Mesenchymal stem cell (in vitro differentiated cells and primary cell): ENCODE results near the gene C4BPB.
A peak's percentile ranks its signal among the peaks of the same experiment; 100 is the strongest.
"Not testable (repeated sequence)": the region's sequence is repeated elsewhere in the genome, so short reads cannot be mapped to it uniquely, and the experiment has no call there.

Experiments used
- DNase-seq: peaks from one replicate; pipeline ENCODE4 v3.0.0-alpha.2; 2013
- H2AFZ ChIP-seq: one replicate; pipeline ENCODE4 v1.6.1; 2013; ENCODE audit warnings: low read depth, mild to moderate bottlenecking, control low read depth, inconsistent platforms, low read length, moderate library complexity
- H2AK5ac ChIP-seq: 2 replicates; pipeline ENCODE4 v1.6.1; 2013; ENCODE audit warnings: low read length, moderate library complexity, mild to moderate bottlenecking, inconsistent platforms; ENCODE audit not compliant: severe bottlenecking
- H2BK120ac ChIP-seq: one replicate; pipeline ENCODE4 v1.6.1; 2013; ENCODE audit warnings: low read depth, mild to moderate bottlenecking, inconsistent platforms, low read length, moderate library complexity
- H2BK12ac ChIP-seq, 2 experiments: one replicate each; pipeline ENCODE4 v1.6.1; 2013; ENCODE audit warnings: inconsistent platforms in 2 of 2, low read length in 2 of 2, mild to moderate bottlenecking in 2 of 2, moderate library complexity in 2 of 2, control low read depth in 1 of 2
- H2BK15ac ChIP-seq: one replicate; pipeline ENCODE4 v1.6.1; 2013; ENCODE audit warnings: mild to moderate bottlenecking, low read depth, inconsistent platforms; ENCODE audit not compliant: poor library complexity, severe bottlenecking
- H2BK5ac ChIP-seq: 2 replicates; pipeline ENCODE4 v1.6.1; 2013; ENCODE audit warnings: low read depth, mild to moderate bottlenecking, low read length, control low read depth, inconsistent platforms; ENCODE audit not compliant: poor library complexity, severe bottlenecking
- H3K14ac ChIP-seq, 2 experiments: one replicate each; pipeline ENCODE4 v1.6.1; 2013; ENCODE audit warnings: inconsistent platforms in 2 of 2, low read length in 2 of 2, control low read depth in 1 of 2, mild to moderate bottlenecking in 1 of 2, moderate library complexity in 1 of 2
- H3K18ac ChIP-seq, 2 experiments: one replicate each; pipeline ENCODE4 v1.6.1; 2013; ENCODE audit warnings: inconsistent platforms in 2 of 2, low read length in 2 of 2, control low read depth in 1 of 2, low read depth in 1 of 2, mild to moderate bottlenecking in 1 of 2
- H3K23ac ChIP-seq, 2 experiments: one replicate each; pipeline ENCODE4 v1.6.1; 2013; ENCODE audit warnings: inconsistent platforms in 2 of 2, low read length in 2 of 2, mild to moderate bottlenecking in 2 of 2, moderate library complexity in 2 of 2, control low read depth in 1 of 2
- H3K27ac ChIP-seq: 2 replicates; pipeline ENCODE4 v1.5.1; 2013; ENCODE audit warnings: mild to moderate bottlenecking, moderate library complexity, low read length, control low read depth, inconsistent platforms; ENCODE audit not compliant: poor library complexity, severe bottlenecking
- H3K27me3 ChIP-seq, 2 experiments: 2 replicates each; pipeline versions ENCODE4 v1.6.1 to v1.7.0; 2013; ENCODE audit warnings: low read length in 2 of 2, mild to moderate bottlenecking in 2 of 2, moderate library complexity in 2 of 2, control low read depth in 1 of 2, inconsistent platforms in 1 of 2; ENCODE audit not compliant: control insufficient read depth in 1 of 2, insufficient read depth in 1 of 2
- H3K36me3 ChIP-seq, 2 experiments: 2 replicates each; pipeline versions ENCODE4 v1.6.1 to v1.7.0; 2013; ENCODE audit warnings: low read length in 2 of 2, control low read depth in 1 of 2, inconsistent platforms in 1 of 2, low read depth in 1 of 2, mild to moderate bottlenecking in 1 of 2; ENCODE audit not compliant: insufficient read depth in 2 of 2, control insufficient read depth in 1 of 2
- H3K4ac ChIP-seq, 2 experiments: one replicate each; pipeline ENCODE4 v1.6.1; 2013; ENCODE audit warnings: inconsistent platforms in 2 of 2, low read length in 2 of 2, mild to moderate bottlenecking in 2 of 2, moderate library complexity in 2 of 2, control low read depth in 1 of 2, low read depth in 1 of 2
- H3K4me1 ChIP-seq: 2 replicates; pipeline ENCODE4 v1.6.1; 2013; ENCODE audit warnings: low read depth, low read length, control low read depth; ENCODE audit not compliant: control insufficient read depth, insufficient read depth
- H3K4me2 ChIP-seq: 2 replicates; pipeline ENCODE4 v1.6.1; 2013; ENCODE audit warnings: low read length, mild to moderate bottlenecking, inconsistent platforms; ENCODE audit not compliant: poor library complexity, severe bottlenecking
- H3K4me3 ChIP-seq, 2 experiments: 2 replicates each; pipeline versions ENCODE4 v1.5.1 to v1.7.0; 2013; ENCODE audit warnings: low read length in 2 of 2, mild to moderate bottlenecking in 2 of 2, control low read depth in 1 of 2, low read depth in 1 of 2; ENCODE audit not compliant: insufficient read depth in 1 of 2
- H3K79me1 ChIP-seq: replicated peaks from 2 replicates; pipeline ENCODE4 v1.6.1; 2013; ENCODE audit warnings: mild to moderate bottlenecking, control low read depth, low read length, inconsistent platforms; ENCODE audit not compliant: poor library complexity, severe bottlenecking
- H3K9ac ChIP-seq: 2 replicates; pipeline ENCODE4 v1.7.0; 2013; ENCODE audit warnings: mild to moderate bottlenecking, low read length, moderate library complexity
- H3K9me3 ChIP-seq: 2 replicates; pipeline ENCODE4 v1.7.0; 2013; ENCODE audit warnings: mild to moderate bottlenecking, low read length; ENCODE audit not compliant: control insufficient read depth
- H4K8ac ChIP-seq: one replicate; pipeline ENCODE4 v1.6.1; 2013; ENCODE audit warnings: inconsistent platforms, mild to moderate bottlenecking, low read length, moderate library complexity
- H4K91ac ChIP-seq: one replicate; pipeline ENCODE4 v1.6.1; 2013; ENCODE audit warnings: mild to moderate bottlenecking, low read length, inconsistent platforms
- WGBS: methylation state at CpG from one replicate; pipeline ENCODE4 v1.1.7; 2013; ENCODE audit warnings: mixed read lengths; 5-methylcytosine and 5-hydroxymethylcytosine counted together

Gene C4BPB

DNA sequence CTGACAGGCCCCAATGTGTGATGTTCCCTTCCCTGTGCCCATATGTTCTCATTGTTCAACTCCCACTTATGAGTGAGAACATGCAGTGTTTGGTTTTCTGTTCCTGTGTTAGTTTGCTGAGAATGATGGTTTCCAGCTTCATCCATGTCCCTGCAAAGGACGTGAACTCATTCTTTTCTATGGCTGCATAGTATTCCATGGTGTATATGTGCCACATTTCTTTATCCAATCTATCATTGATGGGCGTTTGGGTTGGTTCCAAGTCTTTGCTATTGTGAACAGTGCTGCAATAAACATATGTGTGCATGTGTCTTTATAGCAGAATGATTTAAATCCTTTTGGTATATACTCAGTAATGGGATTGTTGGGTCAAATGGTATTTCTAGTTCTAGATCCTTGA, 47.3 kb upstream of the C4BPB start:
- not testable (repeated sequence) for H3K9me3 ChIP-seq, H2BK12ac ChIP-seq, H4K91ac ChIP-seq, H3K27me3 ChIP-seq, H3K4me1 ChIP-seq, H3K79me1 ChIP-seq, H2AFZ ChIP-seq, H2BK5ac ChIP-seq, H2BK15ac ChIP-seq, H3K4ac ChIP-seq, DNase-seq, H2BK120ac ChIP-seq, H3K18ac ChIP-seq, H4K8ac ChIP-seq, H2AK5ac ChIP-seq, H3K23ac ChIP-seq, H3K9ac ChIP-seq, H3K4me3 ChIP-seq, H3K14ac ChIP-seq, H3K27ac ChIP-seq, H3K4me2 ChIP-seq
- H3K36me3 ChIP-seq, result peaks cover 0 to 28% of the 10 kb centered on the region in 2 experiments
- 100% methylated on average over 1 of the region's 2 CpGs for WGBS

DNA sequence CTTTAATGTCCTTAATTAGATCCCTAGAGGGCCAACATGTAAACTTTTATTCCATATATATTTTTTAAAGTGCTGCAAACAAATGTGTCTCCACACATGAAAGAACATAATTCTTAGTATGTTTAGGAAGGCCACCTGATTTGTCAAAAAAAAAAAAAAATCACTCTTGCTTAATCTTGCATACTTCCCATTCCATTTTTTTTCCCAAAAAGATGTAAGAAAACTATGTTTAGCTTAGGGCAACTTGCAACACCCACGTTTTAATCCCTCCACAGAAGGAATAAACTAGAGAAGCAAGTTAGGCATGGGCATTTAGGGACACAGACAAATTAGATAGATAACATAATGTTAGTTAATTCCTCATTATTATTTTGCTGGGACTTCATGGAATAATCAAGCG, 43.2 kb upstream of the C4BPB start:
- 96% methylated on average over 1 of the region's 2 CpGs for WGBS
- Histone ChIP-seq H4K91ac (no peak overlapping the region), H2BK15ac (no peak overlapping the region)

DNA sequence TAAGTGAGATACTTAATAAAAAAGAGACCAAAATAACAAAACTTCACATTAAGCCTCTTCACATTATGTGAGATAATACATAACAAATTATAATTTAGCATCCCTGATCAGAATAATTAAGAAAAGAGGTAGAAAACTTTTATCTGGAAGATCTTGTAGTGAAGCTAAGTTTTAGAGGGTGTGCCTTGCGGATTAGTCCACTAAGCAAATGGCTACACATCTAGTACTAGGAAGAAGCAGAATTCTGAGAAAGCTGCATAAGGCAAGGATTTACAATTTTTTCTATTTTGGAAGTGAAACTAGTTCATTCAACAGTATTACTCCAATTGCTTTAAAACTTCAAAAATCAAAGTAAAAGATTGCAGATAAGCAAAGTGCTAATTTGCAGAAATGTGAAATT, 41.2 kb upstream of the C4BPB start:
- no peak overlapping the region for H3K27ac ChIP-seq
- H3K23ac ChIP-seq, result no peak overlapping the region
- no peak overlapping the region for H3K14ac ChIP-seq
- peaks cover 6% of the 10 kb centered on the region for H3K4me1 ChIP-seq
- no peak overlapping the region for H3K4me2 ChIP-seq
- H3K4ac ChIP-seq, result no peak overlapping the region
- H2BK12ac ChIP-seq, result no peak overlapping the region
- H4K8ac ChIP-seq, result no peak overlapping the region
- peaks cover 2 to 59% of the 10 kb centered on the region in 2 experiments for H3K36me3 ChIP-seq
- H2AFZ ChIP-seq, result no peak overlapping the region
- peak overlapping the region; percentile 63 for H3K9ac ChIP-seq
- H3K18ac ChIP-seq, result no peak overlapping the region
- H3K9me3 ChIP-seq, result no peaks in the 10 kb centered on the region
- no peak overlapping the region for H2AK5ac ChIP-seq
- H4K91ac ChIP-seq, result no peak overlapping the region
- H3K27me3 ChIP-seq, result no peaks in the 10 kb centered on the region
- no peak for DNase-seq
- 100% methylated on average over 1 of the region's 1 CpG for WGBS
- peak overlapping the region in 1 of 2 experiments; percentile 0 for H3K4me3 ChIP-seq
- no peak overlapping the region for H2BK120ac ChIP-seq
- no peak overlapping the region for H2BK5ac ChIP-seq
- H3K79me1 ChIP-seq, result no peaks in the 10 kb centered on the region
- no peak overlapping the region for H2BK15ac ChIP-seq

More for the DNA sequence above, 43.2 kb upstream of the C4BPB start:
- Histone ChIP-seq H3K27ac (no peak overlapping the region), H2BK12ac (no peak overlapping the region), H3K23ac (no peak overlapping the region), H3K14ac (no peak overlapping the region), H4K8ac (no peak overlapping the region), H2BK120ac (no peak overlapping the region), H3K4me1 (peaks cover 2% of the 10 kb centered on the region), H2BK5ac (no peak overlapping the region), H3K4me3 (no peak overlapping the region), H3K4ac (no peak overlapping the region), H3K4me2 (no peak overlapping the region), H3K18ac (no peak overlapping the region), H3K36me3 (peaks cover 2 to 59% of the 10 kb centered on the region in 2 experiments), H2AK5ac (no peak overlapping the region), H2AFZ (no peak overlapping the region), H3K9ac (no peak overlapping the region), H3K79me1 (no peaks in the 10 kb centered on the region), H3K9me3 (no peaks in the 10 kb centered on the region), H3K27me3 (no peaks in the 10 kb centered on the region)
- no peak for DNase-seq

DNA sequence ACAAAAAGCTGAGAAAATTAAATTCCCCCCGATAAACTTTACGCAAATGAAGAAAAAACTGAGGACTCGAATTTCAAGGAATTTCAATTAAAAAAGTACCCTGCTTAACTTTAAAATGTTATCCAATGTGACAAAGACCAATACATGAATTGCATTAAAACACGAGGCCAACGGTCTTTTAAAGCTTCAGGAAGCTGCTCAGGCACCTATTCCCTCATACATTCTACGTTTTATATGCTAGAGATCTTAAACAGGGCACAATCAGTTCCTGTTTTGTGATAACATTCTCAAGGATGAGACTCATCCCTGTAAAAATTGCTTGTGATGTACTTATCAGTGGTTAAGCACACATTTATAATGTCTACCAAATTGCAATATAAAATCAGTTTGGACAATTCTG, 40.6 kb upstream of the C4BPB start:
- Histone ChIP-seq H3K9ac (peak overlapping the region; percentile 63), H3K4me3 (peak overlapping the region in 1 of 2 experiments; percentile 0), H3K27ac (no peak overlapping the region), H2BK5ac (no peak overlapping the region), H2BK120ac (no peak overlapping the region), H3K18ac (no peak overlapping the region), H3K4me1 (peaks cover 6% of the 10 kb centered on the region), H3K14ac (no peak overlapping the region), H3K23ac (no peak overlapping the region), H3K4ac (no peak overlapping the region), H3K9me3 (no peaks in the 10 kb centered on the region), H2BK12ac (no peak overlapping the region), H3K4me2 (no peak overlapping the region), H4K91ac (no peak overlapping the region), H2AFZ (no peak overlapping the region), H2BK15ac (no peak overlapping the region), H3K36me3 (peaks cover 2 to 58% of the 10 kb centered on the region in 2 experiments), H3K79me1 (no peaks in the 10 kb centered on the region), H4K8ac (no peak overlapping the region), H2AK5ac (no peak overlapping the region), H3K27me3 (no peaks in the 10 kb centered on the region)
- DNase-seq, result no peak
- WGBS, result 98% methylated on average over 5 of the region's 6 CpGs
